GM19397 (cell line): ENCODE results near the gene RALBP1.
A peak's percentile ranks its signal among the peaks of the same experiment; 100 is the strongest.

Source experiments
- ATAC-seq: cut with Tn5 transposase; IDR thresholded peaks from one replicate; pipeline ENCODE4 v1.9.1; 2021; ENCODE audit warnings: mild to moderate bottlenecking, moderate library complexity; ENCODE audit not compliant: unreplicated experiment

Gene RALBP1

GRCh38 chr18:9545029-9545428 is 69.7 kb downstream of the RALBP1 start:
- ATAC-seq: no peak

- ATAC-seq: no peak
Measured at GRCh38 chr18:9546468-9546867, 71.2 kb downstream of the RALBP1 start.

DNA sequence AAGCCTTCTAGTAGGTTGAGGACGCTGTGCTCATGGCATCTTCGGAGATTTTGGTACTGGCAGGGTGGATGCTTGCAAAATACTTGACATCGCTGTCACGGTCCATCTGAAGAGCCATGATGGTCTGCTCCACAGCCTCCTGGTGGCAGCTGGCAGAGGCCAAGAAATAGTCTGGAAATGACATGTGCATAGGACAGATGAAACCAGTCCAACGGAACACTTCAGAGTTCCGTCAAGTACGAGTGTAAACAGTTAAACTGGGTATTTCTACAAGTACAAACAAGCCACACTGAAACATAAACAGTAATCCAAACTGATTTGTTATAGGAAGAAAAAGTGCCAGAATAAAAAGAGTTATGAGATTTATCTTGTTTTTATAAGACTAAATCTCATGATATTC is 72.5 kb downstream of the RALBP1 start:
- ATAC-seq: no peak

- ATAC-seq: no peak
Measured at GRCh38 chr18:9549405-9549804, 74.1 kb downstream of the RALBP1 start.

GRCh38 chr18:9550429-9550828 is 75.1 kb downstream of the RALBP1 start:
- no peak for ATAC-seq

- ATAC-seq: no peak
Measured at GRCh38 chr18:9552191-9552590, 76.9 kb downstream of the RALBP1 start.

GRCh38 chr18:9552616-9553015 is 77.3 kb downstream of the RALBP1 start:
- no peak for ATAC-seq

DNA sequence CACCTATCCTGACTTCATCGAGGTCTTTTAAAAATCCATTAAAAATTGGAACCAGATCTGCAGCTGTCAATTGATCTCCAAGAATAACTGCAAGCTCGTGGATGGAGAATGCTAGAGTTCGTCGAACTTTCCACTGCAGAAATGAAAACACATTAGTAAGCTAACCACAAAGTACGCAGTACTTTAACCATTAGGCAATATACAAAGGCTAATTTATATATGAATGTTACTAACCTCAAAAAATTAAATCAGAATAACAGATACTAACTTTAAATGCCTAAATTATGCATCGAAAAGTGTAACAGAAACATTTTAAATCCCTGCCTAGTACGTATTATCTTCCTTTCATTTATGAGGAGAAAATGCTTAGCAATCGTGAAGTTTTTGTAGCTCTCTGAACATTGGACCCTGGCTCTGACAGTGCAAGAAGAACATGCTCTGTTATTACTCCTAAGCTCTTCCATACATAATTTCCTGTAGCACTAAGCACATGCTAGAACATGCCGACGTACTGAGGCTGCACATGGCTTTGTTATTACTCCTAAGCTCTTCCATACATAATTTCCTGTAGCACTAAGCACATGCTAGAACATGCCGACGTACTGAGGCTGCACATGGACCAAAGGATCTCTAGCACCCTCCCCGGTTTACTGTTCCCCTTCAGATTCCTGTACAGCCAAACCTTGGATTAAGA is 82.1 kb downstream of the RALBP1 start:
- ATAC-seq: no peak

DNA sequence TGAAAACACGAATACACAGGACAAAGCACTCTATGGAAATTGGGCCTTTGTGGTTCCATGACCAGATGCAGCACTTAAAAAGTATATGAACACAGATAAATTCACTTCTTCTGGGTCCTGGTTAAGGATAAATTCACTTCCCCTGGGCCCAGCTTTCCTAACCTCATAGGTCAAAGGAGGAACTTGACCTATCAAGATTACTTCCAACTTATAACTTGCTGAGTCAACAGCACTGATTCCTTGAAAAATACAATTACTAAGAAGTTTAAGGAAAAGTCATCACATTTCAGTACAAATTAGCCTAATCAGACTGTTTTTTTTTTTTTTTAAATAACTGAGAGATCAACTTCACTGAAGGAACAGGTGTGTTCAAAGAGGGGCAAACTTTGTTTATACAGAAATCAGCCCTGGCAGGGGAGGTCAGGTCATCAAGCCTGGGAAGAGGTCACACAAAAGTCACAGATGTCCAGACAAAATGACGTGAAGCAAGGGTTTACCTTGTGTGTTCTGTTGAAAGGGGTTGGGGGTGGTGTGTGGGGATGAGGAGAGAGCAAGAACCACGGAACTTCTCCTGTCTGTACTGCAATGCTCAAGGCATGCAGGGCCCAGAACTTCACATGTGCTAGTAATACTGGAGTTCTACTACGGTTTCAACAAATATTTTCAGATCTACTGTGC is 83.2 kb downstream of the RALBP1 start:
- ATAC-seq: no peak

- no peak for ATAC-seq
Measured at GRCh38 chr18:9559253-9559652, 83.9 kb downstream of the RALBP1 start.

DNA sequence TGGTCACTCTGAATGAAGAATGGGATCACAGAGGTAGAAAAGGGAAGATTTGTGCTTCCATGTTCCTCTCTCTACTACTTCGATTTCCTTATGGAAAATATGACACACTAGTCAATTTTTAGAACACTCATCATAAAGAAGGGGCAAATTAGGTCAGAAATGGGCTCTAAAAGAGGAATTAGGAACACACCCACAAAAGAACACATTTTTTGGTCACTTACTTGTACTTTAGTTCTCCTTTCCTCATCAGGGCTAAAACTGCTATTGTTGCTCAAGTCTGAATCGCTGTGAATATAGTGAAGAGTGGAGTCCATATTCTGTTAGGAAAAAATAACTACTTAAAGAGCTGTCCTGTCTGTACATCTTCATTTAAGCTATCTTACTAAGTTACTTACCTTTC is 86.4 kb downstream of the RALBP1 start:
- no peak for ATAC-seq

DNA sequence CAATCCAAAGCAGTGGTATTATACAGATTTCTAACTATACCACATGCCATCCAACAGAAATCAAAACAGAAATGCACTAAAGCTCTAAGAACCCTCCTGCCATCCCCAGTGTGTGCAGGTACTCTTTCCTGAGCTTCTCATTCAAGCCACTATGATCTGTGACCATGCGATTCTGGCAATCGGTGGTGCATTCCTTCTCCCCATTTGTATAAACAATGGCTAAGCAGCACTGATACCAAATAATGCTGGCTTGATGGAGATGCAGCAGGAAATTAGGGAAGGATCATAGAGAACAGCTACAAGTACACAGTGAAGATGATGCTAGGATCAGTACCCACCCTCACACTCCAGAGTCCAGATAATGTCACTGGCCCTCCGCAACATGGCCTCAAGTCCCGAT is 87.3 kb downstream of the RALBP1 start:
- ATAC-seq: no peak

DNA sequence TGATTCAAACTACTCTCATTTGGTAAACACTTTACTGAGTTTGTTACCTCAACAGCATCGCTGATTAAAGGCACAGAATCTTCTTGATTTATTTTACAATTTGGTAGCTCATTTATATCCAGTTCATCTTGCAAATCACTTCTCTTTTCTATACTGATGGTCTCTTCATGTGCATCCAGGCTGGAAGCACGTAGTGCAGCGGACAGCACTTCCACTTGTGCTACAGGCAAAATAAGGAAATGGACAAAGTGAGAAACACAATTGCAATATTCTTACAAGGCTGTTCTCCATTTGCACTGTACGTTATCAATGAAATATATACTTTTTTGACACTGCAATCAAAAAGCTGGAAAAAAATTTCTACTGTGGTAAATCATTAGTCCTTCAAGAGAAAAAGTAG is 88.0 kb downstream of the RALBP1 start:
- no peak for ATAC-seq

GRCh38 chr18:9565407-9565806 is 90.1 kb downstream of the RALBP1 start:
- ATAC-seq: no peak

DNA sequence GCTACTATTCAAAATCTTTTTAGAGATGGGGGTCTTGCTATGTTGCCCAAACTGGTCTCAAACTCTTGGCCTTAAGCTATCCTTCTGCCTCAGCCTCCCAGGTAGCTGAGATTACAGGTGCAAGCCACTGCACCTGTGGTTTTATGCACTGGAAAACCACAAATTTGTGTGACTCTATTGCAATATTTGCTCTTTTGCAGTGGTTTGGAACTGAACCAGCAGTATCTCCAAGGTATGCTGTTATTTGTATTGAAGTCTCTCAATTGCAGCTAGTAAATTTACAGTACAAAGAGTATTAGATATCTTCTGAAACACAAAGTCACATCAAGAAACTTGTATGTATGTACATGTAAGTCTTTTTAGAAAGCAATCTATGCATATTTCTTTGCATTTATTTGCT is 92.9 kb downstream of the RALBP1 start:
- no peak for ATAC-seq

DNA sequence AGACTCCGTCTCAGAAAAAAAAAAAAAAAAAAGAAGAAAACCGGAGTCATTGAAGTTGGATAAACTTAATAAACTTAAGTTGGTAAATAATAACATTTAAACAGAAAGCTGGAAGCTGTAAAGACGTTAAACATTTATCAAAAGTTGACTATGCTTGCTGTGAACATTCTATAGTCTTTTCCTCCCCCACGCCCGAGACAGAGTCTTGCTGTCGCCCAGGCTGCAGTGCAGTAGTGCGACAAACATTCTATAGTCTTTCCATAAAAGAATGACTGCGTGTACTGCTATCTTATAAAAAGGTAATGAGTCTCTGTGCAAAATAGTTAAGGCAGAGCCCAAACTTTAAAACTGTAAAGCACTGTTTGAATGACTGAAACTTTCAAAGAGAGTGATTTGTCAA is 93.9 kb downstream of the RALBP1 start:
- ATAC-seq: no peak

DNA sequence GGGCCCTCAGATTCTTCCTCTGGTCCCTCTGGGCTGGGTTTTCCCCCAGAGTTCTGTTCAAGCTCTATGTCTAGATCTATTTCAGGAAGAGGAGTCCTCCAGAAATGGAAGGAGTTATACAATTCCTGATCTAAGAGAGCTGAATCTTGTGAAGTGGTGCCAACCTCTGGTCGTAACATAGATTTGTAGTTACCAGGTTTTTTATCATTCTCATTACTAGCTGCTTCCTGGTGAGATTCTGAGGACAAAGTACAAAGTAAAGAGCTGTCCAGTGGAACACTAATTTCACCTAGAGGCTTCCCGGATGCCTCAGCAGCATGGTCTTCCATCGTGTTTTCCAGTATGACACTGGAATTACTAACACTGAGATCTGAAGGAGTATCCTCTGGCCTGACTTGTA is 94.9 kb downstream of the RALBP1 start:
- ATAC-seq: no peak

- no peak for ATAC-seq
Measured at GRCh38 chr18:9571546-9571945, 96.2 kb downstream of the RALBP1 start.

DNA sequence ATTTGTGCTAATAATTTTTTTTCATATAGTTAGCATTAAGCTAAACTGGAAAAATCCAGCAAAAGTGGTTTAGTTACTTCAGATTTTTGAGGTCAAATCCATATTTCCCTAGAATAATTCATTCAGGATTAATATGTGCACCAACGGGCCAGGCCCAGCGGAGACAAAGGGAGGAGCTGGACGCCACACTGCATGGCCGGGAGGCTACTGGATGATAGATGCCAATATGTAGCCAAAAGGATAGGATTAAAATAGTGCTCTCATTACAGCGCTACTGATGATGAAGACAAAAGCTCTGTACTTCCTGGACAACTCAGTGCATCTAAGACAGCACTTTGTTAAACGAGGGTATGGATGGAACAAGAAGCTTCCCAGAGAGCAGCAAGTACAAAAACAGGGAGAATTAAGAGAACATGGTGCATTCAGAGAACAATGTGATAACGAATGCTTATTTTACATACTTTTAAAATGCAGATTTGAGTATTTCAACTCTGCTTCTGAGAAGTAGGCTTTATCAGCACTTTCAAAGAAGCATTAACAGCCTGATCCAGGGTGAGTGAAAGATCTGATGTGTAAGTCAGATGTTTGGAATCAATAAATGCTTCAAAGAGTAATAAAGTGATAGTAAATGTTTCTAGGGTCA is 99.3 kb downstream of the RALBP1 start:
- ATAC-seq: no peak

GRCh38 chr18:9575558-9575957 is 100.2 kb downstream of the RALBP1 start:
- ATAC-seq: peak; percentile 77

DNA sequence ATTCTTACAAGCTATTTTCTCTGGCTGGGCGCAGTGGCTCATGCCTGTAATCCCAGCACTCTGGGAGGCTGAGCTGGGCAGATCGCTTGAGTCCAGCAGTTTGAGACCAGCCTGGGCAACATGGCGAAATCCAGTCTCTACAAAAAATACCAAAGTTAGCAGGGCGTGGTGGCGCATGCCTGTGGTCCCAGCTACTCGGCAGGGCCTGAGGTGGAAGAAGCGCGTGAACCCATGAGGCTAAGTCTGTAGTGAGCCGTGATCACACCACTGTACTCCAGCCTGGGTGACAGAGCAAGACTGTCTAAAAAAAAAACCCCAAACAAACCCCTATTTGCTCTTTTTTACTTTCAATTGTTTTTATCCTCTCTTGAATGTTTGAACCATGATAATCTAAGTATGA is 102.0 kb downstream of the RALBP1 start:
- ATAC-seq: no peak

GRCh38 chr18:9578306-9578705 is 103.0 kb downstream of the RALBP1 start:
- no peak for ATAC-seq
